ENCODE measurements around the gene SEMA4G. TPM values are rescaled to one million over a fixed set of nuclear protein-coding genes. Genes with fewer than 3 reads are reported as not detected.
A peak's percentile ranks its signal among the peaks of the same experiment; 100 is the strongest.

SEMA4G gene
- total RNA-seq, 1 donor = 0.54 TPM

DNA sequence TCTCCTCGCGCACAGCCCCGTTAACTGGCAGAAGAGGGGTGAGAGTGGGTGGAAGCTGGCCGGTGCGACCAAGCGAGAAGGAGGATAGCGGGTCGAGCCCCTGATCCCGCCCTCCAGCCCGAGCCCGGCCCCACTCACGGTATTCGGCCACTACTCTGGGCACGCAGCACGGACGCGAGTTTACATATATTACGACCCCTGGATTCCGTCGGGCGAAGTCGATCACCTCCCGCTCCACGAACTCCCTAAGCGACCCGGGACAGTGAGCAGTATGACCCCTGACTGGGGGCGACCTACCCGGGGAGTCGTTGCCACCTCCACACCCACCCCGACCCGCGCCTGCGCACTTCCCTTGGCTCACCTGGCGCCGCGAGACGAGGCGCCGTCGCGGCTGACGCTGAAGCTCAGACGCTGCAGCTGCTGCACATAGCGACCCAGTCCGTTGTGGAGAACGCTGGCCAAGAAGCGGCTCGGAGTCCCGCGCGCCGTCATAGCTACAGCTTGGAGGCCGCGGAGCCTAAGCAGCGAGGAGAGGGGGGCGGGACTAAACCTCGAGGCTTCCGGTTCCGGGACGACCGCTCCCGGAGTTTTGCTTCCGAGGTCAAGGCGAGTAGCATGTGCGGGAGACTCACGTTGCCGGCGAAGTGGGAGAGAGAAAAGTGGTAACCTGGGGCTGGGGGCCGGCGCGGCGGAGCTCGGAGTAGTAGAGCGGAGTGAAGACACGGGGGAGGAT, 17.8 kb downstream of the SEMA4G start, which contains the start of the genes MRPL43 and TWNK:
Gene MRPL43 (minus strand): TSS at position 546 of the 733 bp plus-strand sequence. CDS start 54 bp downstream, at position 492.
Gene TWNK (plus strand): TSS at position 592 of the 733 bp plus-strand sequence. CDS start 668 bp downstream, outside the sequence.
- peak; percentile 76 to 84 (median 80) for DNase-seq (ENCODE audit: low read depth in 2 of 3, low spot score in 2 of 3)

DNA sequence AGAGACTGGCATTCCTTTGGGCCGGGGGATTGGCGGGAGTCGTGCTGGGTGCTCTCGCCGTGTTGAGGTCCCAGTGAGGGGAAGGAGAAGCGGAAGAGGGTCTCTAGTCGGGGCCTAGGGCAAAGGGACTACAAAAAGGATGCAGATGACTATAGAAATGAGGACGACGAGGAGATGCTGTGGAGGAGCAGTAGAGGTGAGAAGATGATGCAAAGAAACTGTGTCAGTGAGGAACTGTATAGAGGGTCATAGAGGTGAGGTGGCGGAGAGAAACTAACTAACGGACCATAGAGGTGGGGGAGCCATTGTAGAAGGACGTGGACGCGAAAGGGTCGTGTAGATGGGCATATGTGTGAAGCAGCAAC, 18.4 kb downstream of the SEMA4G start:
- no peak for DNase-seq (ENCODE audit: low read depth in 2 of 3, low spot score in 2 of 3)

DNA sequence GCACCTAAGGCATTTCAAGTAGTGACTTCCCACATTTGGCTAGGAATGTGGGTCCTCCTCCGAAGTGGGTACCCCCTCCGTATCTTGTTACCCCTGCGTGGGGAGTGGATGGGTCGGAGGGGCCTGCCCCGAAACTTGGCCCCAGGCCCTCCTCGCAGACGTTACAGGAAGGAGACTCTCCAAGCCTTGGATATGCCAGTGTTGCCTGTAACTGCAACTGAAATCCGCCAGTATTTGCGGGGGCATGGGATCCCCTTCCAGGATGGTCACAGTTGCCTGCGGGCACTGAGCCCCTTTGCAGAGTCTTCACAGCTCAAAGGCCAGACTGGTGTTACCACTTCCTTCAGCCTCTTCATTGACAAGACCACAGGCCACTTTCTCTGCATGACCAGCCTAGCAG, 18.9 kb downstream of the SEMA4G start:
- DNase-seq (ENCODE audit: low read depth in 2 of 3, low spot score in 2 of 3) = no peak

DNA sequence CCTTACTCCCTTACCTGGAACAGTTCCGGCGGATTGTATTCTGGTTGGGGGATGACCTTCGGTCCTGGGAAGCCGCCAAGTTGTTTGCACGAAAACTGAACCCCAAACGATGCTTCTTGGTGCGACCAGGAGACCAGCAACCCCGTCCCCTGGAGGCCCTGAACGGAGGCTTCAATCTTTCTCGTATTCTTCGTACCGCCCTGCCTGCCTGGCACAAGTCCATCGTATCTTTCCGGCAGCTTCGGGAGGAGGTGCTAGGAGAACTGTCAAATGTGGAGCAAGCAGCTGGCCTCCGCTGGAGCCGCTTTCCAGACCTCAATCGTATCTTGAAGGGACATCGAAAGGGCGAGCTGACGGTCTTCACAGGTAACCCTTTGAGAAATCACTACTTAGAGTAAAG, 19.8 kb downstream of the SEMA4G start:
- no peak for DNase-seq (ENCODE audit: low read depth in 2 of 3, low spot score in 2 of 3)

DNA sequence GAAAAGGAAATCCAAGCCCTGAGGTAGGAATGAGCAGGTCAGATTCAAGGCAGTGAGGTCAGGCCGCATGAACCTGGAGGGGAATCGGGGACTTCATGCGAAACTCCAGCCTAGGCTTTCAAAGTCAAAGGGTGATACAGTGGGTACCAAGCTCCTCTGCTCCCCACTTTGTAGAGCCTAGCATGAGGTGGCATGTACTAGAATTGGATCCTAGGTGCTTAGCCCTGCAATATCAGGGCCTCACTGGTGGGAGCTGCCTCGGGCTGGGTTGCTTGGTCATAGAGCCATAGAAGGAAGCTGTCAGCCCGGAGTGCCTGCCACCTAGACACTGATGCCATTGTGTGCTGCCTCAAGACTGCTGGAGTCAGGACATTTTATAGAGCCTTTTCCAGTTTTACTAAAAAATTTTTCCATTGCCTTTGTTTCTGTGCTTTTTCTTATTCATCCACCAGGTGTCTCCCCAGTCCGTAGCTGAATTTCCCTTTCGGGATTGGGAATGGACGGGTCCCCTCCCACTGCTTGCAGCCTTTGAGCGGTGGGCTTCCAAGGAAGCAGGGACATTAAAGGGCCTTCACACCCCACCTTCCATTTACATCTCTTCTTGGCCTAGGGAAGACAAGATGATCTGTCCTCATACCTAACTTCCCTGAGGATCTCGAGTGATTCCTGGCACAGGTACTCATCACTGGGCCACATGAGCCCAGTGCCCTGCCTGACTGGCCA, 24.8 kb downstream of the SEMA4G start:
- DNase-seq (ENCODE audit: low read depth in 2 of 3, low spot score in 2 of 3) = peak in 1 of 3 donors; percentile 16

DNA sequence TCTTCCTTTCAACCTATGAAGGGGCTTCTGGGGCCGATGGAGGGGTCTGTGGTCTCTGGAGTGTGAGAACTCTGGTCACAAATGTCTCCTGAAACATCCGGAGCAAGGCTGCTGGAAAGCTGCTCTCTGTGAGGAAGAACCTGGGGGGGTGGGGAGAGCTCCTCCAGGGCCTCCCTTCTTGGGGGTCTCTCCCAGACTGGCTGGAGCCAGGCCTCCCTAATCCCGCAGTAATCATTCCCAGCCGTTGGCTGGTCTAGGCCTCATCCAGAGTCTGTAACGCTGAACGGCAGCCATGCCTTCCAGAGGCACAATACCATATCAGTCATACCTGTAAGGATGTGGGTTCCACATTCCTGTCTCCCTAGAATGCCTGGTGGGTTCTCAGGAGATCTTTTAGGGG, 25.9 kb downstream of the SEMA4G start:
- DNase-seq (ENCODE audit: low read depth in 2 of 3, low spot score in 2 of 3) = no peak

DNA sequence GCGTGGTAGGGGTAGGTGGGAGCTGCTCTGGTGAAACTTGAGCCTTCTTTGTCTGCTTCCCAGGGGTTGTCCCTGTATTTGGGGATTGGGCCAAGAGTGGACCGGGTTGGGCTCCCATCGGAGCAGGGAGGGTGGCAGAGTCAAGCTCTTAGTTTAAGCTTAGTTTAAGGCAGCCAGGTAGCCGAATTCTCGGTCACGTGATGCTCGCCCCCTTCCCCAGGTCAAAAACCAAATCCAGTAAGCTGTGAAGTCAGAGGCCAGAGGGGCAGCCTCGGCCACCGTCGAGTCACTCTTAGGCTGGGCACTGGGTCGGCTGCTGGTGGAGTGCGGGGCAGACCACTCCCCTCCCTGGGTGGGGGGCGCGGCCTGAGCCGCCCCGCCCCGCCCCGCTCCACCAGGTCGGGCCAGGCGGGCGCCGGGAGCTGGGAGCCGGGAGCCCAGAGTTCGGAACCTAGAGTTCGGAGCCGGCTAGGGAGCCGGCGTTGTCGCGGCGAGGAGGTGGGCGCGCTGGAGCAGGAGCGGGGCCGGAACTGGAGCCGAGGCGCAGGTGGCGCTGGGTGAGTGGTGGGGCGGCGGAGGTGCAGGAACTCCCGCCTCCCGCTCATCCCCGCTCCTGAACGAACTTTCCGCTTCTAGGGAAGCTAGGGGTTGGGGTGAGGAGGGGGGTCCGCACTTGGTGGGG, 27.5 kb downstream of the SEMA4G start:
- no peak for DNase-seq (ENCODE audit: low read depth in 2 of 3, low spot score in 2 of 3)

DNA sequence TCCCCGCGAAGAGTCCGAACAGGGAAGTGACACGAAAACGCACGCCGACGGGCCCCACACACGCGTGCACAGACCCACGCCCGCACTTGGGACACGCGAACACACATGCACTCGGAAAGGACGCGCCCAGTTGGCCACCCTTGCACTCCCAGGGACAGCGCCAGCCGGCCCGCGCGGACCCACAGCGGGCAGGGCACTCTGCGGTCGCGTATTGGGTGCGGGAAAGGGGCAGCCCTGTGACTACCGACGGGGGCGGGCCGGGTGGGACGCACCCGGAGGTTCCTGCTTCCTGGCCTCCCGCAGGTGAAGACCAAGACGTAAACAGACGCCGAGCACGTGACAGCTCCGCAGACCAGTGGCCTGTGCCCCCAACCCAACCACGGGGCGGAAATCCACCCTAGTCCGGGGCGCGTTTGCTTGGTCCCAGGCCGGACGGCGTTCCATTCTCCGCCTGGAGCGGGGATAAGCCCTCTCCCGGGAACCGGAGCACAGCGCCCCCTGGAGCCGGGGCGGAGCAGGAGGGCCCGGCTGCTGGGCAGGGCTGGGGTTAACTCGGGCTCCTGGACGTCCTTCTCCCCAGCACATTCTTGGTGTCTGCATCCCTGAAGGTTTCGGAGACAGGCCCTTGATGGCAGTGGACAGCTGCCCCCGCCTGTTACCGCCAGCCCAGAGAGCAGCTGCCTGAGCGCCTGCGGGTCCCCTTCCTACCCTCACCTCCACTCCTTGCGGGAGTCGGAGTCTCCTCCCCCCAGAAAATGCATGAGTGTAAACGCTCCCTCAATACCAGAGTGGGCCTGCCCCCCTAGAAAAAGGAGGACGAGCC, 28.3 kb downstream of the SEMA4G start:
- peak; percentile 46 to 63 (median 61) for DNase-seq (ENCODE audit: low read depth in 2 of 3, low spot score in 2 of 3)

DNA sequence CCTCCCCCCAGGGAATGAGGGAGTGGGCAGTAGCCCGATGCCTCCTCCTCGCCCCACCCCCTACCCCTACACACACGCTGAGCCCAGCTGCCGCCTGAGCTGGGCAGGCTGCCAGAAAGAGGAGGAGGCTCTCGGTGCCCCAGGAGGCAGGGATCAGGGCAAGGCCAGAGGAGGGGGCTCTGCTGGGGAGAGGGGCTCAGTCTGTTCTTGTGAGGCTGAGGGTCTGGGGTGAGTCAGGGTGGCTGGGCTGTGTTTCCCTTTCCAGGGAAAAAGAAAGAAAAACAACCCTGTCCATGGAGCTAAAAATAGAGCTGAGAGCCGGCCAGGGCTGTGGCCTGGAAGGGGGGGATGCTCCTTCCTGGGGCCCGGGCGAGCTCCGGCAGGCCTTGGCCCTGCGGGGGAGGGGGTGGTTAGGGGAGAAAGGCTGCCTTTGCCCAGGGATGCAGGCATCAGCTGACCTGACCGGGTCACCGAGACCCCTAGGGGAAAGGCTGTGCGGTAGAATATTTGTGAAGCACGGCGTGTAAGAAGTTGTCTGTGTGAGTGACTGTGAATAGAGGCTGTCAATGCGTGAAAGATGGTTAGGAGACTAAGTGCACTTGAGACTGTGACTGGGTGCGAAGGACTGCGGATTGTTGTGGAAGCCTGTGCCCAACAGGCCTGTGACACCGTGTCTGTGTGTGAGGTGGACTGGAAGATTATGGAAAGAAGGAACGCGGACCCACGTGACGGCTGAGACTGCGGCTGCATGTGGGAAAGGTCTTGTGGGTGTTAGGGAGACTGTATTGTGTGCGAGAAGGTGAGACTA, 29.1 kb downstream of the SEMA4G start:
- peak; percentile 52 to 83 (median 80) for DNase-seq (ENCODE audit: low read depth in 2 of 3, low spot score in 2 of 3)

DNA sequence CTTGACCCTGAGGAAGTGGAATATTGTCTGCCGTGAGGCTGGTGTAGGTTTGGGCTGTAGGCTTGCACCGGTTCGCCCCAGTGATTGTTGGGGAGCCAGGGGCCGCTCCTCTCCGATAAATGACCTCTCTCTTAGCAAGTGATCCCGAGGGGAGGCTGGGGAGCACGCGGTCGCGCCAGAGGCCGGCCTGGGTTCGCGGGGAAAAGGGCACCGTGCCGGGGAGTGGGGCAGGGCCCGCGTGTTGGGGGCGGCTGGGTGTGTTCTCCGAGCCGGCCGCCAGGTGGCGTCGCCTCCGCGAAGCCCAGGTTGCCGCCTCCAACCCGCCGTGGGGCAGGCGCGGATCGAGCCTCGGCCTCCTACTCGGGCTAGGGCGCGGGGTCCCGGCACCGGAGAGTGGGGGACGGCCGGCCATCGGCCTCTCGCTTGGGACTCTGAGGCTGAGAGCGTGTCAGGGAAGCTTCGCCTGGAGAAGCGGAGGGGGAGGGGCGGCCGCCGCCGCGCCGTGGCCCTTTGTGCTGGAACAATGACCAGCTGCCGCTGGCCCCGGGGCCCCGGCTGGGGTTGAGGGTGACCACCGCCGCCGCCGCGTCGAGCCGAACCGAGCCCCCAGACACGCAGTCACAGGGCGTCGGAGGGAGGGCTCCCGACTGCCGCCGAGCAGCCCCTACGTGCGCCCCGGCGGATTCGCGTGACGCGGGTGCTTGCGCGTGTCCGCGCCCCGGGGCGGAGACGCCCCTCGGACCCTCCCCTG, 29.9 kb downstream of the SEMA4G start:
- peak; percentile 70 to 80 (median 72) for DNase-seq (ENCODE audit: low read depth in 2 of 3, low spot score in 2 of 3)

DNA sequence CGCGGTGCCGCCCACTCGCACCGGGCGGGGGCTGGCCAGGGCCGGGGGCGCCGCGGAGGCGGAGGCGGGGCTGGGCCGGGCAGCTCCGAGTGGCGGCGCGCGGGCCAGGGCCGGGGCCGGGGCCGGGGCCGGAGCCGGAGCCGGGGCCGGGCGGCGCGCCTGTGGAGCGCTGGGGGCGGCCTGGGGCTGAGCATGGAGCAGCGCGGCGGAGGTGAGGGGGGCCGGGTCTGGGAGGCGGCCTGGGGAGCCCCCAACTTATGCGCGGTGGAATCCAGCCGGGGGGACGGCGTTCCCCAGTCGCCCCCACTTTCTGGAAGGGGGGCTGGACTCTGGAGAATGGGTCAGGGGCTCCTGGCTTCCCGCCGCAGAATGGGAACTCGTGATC, 30.4 kb downstream of the SEMA4G start, which contains the start of gene LZTS2:
Gene LZTS2 (plus strand): TSS at position 67 of the 385 bp plus-strand sequence. CDS start 2,731 bp downstream, outside the sequence.
- DNase-seq (ENCODE audit: low read depth in 2 of 3, low spot score in 2 of 3) = no peak

DNA sequence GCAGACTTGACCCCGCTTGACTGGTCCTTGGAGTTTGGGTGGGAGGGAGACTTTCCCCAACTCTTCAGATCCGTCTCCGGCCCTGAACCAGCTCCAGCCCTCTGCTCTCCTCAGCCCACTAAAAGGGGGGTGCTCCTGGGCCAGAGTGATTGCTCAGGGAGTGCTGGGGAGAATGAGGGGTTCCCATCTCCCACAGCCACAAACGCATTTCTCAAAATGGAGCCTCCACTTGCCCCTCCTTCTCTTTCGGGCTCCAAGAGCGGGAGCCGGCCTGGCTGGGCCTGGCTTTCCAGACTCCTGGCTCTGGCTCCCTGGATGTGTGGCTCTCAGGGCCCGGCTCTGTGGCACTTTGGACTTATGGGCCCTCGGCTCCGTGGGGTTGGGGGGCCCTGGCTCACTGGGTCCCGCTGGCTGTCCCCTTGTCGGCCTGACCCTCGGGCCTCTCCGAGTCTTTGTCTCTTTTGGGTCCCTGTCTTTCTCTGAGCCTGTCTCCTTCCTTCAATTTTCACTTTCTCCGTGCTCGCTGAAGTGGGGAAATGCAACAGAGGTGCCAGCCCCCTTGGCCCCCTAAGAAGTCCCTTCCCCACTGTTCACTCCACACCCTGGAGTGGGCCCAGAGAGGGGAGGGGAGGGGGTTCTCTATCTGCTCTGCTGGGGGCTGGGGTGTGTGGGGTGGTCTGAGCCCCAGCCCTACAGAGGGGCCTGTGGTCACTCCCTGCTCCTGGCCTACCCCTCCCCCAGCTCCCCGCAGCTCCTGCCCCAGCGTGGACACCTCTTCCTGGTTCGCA, 31.0 kb downstream of the SEMA4G start:
- DNase-seq (ENCODE audit: low read depth in 2 of 3, low spot score in 2 of 3) = peak in 1 of 3 donors; percentile 25

DNA sequence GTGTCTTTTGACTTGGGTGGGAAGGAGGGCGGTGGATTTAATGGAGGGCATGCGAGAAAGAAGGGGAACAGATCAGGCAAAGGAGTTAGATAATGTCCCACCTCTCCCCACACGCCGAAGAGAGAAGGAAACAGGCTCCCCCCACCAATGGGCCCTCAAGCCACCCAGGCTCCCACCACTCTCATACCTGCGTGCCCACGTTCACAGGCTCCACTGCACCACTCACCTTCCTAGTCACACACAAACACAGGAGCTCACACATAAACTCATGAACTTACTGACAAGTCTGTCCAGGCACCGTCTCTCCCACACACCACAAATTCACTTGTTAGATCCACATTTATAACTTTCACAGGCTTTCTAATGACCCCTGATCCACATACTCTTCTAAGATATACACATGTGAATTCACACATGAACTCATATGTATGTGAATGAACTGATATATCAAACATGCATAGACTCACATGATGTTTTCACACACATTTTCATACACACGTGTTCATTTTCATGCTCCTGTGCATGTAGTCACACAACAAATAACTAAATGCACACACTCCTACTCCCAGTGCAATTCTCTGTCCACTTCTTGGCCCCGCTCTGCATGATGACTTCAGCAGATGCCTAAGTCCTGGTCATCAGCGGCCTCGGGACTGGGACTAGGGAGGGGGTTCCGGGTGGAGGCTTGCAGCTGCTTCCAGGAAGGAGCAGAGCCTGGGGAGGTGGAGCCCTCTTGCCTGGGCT, 31.8 kb downstream of the SEMA4G start:
- peak in 1 of 3 donors; percentile 31 for DNase-seq (ENCODE audit: low read depth in 2 of 3, low spot score in 2 of 3)

DNA sequence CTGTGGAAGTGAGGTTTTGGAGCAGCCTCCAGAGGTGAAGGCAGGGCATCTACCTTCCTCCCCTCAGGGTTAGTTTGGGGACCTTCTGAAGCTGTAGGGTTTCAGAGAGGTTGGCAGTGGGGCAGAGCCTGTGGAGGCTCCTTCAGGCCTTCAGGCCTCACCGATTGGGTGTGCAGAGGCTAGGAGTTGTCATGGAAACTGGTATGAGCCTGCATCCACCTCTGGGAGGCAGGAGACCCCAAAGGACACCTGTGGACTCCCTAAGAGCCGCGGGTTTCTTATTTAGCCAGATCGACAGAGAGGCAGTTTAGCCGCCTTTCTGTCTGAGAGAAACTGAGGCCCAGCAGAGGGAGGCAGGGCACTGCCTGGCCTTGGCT, 32.3 kb downstream of the SEMA4G start:
- DNase-seq (ENCODE audit: low read depth in 2 of 3, low spot score in 2 of 3) = no peak

DNA sequence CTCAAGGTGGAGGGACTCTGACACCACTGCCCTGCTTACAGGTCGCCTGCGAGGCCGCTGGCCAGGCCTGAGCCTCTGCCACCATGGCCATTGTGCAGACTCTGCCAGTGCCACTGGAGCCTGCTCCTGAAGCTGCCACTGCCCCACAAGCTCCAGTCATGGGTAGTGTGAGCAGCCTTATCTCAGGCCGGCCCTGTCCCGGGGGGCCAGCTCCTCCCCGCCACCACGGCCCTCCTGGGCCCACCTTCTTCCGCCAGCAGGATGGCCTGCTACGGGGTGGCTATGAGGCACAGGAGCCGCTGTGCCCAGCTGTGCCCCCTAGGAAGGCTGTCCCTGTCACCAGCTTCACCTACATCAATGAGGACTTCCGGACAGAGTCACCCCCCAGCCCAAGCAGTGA, 33.2 kb downstream of the SEMA4G start:
- DNase-seq (ENCODE audit: low read depth in 2 of 3, low spot score in 2 of 3) = no peak

DNA sequence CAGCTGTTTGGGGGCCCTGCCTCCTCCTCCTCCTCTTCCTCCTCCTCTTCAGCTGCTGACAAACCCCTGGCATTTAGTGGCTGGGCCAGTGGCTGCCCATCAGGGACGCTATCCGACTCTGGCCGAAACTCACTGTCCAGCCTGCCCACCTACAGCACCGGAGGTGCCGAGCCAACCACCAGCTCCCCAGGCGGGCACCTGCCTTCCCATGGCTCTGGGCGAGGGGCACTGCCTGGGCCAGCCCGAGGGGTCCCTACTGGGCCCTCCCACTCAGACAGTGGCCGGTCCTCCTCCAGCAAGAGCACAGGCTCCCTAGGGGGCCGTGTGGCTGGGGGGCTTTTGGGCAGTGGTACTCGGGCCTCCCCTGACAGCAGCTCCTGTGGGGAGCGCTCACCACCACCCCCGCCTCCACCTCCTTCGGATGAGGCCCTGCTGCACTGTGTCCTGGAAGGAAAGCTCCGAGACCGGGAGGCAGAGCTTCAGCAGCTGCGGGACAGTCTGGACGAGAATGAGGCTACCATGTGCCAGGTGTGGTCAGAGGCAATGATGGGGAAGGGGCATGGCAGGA, 34.4 kb downstream of the SEMA4G start:
- no peak for DNase-seq (ENCODE audit: low read depth in 2 of 3, low spot score in 2 of 3)

DNA sequence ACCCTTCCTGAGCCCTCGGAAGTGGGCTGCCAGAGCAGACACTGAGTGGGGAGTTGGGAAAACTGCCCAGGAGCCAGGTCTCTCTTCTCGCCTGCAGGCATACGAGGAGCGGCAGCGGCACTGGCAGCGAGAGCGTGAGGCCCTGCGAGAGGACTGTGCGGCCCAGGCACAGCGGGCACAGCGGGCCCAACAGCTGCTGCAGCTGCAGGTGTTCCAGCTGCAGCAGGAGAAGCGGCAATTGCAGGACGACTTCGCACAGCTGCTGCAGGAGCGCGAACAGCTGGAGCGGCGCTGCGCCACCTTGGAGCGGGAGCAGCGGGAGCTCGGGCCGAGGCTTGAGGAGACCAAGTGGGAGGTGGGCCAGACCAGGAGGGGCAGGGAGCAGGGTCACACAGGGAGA, 36.1 kb downstream of the SEMA4G start:
- no peak for DNase-seq (ENCODE audit: low read depth in 2 of 3, low spot score in 2 of 3)
